DND-41 (cell line): ENCODE measurements around the gene LEMD1.

Source experiments
- ATAC-seq: fragments of 200-7000 bp; cut with Tn5 transposase; 3 replicates; pipeline ENCODE4 v1.9.1; 2021; ENCODE audit warnings: low read depth; ENCODE audit not compliant: insufficient read depth
- DNase-seq: peaks from one replicate; pipeline ENCODE4 v3.0.0-alpha.2; 2020
- H2AFZ ChIP-seq: 2 replicates; pipeline ENCODE4 v1.6.0; 2012; ENCODE audit warnings: low read depth, low read length
- H3K27ac ChIP-seq: 2 replicates; pipeline ENCODE4 v1.5.1; 2012; ENCODE audit warnings: low read length, inconsistent platforms
- H3K27me3 ChIP-seq: fragments of 200-600 bp; sonication (generic); 2 replicates; pipeline ENCODE4 v1.6.0; 2012; ENCODE audit warnings: low read length, mild to moderate bottlenecking, inconsistent platforms; ENCODE audit not compliant: insufficient read depth, poor library complexity
- H3K36me3 ChIP-seq: 2 replicates; pipeline ENCODE4 v1.5.1; 2012; ENCODE audit warnings: low read length, inconsistent platforms; ENCODE audit not compliant: insufficient read depth
- H3K4me1 ChIP-seq: 2 replicates; pipeline ENCODE4 v1.5.1; 2012; ENCODE audit warnings: mild to moderate bottlenecking, low read length; ENCODE audit not compliant: insufficient read depth
- H3K4me2 ChIP-seq: 2 replicates; pipeline ENCODE4 v1.6.0; 2012; ENCODE audit warnings: mild to moderate bottlenecking, moderate library complexity, low read length, inconsistent platforms; ENCODE audit not compliant: insufficient read depth
- H3K4me3 ChIP-seq, 2 experiments: fragments of 200-600 bp in 1 of 2; shearing (Covaris generic) in 1 of 2; 2 replicates each; pipeline ENCODE4 v1.5.1; 2012 to 2016; ENCODE audit warnings: inconsistent platforms in 2 of 2, low read length in 2 of 2, mild to moderate bottlenecking in 2 of 2, low read depth in 1 of 2, moderate library complexity in 1 of 2
- H3K79me2 ChIP-seq: 2 replicates; pipeline ENCODE4 v1.6.0; 2012; ENCODE audit warnings: low read length, inconsistent platforms; ENCODE audit not compliant: insufficient read depth
- H3K9ac ChIP-seq: 2 replicates; pipeline ENCODE4 v1.6.0; 2012; ENCODE audit warnings: low read depth, mild to moderate bottlenecking, inconsistent platforms, low read length, moderate library complexity
- H3K9me3 ChIP-seq: 2 replicates; pipeline ENCODE4 v1.5.1; 2012; ENCODE audit warnings: low read length, moderate library complexity, mild to moderate bottlenecking, inconsistent platforms; ENCODE audit not compliant: insufficient read depth, severe bottlenecking
- H4K20me1 ChIP-seq: 2 replicates; pipeline ENCODE4 v1.6.0; 2012; ENCODE audit warnings: low read length; ENCODE audit not compliant: insufficient read depth
- EZH2 ChIP-seq: IDR thresholded peaks from 3 replicates; pipeline ENCODE4 v1.6.1; 2012; ENCODE audit warnings: borderline replicate concordance, low read depth, mild to moderate bottlenecking, moderate library complexity, low read length, inconsistent platforms; ENCODE audit not compliant: severe bottlenecking
- TF ChIP-seq, protein P1 (sequence below): IDR thresholded peaks from 2 replicates; pipeline ENCODE4 v1.5.1; 2012; ENCODE audit warnings: borderline replicate concordance, low read length, moderate library complexity, mild to moderate bottlenecking; ENCODE audit not compliant: poor library complexity, severe bottlenecking; ENCODE audit errors: extremely low read depth

Gene LEMD1

DNA sequence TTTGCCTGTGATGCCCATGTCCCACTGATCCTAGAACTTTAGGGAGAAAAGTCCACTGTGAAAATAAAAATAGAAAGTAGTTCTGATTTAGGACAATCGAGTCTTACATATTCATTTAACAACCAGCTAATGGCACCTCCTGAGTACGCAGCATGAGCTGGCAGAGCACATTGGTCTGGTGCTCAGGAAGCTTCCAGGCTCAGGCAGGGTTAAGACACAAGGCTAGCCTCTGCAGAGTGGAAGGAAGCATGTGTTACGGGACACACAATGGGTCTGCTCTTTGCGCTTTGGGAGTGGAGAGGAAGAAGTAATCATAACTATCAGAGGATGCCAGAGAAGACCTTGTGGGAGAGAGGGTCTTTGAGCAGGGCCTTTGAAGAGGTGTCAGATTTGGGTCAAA is 61.0 kb downstream of the LEMD1 start:
- DNase-seq = no peak
- Histone ChIP-seq H3K4me3 (no peak overlapping the region), H3K36me3 (no peaks in the 10 kb centered on the region), H4K20me1 (no peaks in the 10 kb centered on the region), H3K4me2 (no peak overlapping the region), H3K4me1 (no peaks in the 10 kb centered on the region), H3K27ac (no peak overlapping the region), H3K9me3 (no peaks in the 10 kb centered on the region), H3K79me2 (no peaks in the 10 kb centered on the region), H2AFZ (no peak overlapping the region), H3K27me3 (peaks cover 34% of the 10 kb centered on the region), H3K9ac (no peak overlapping the region)
- TF ChIP-seq EZH2 = no peak
- TF ChIP-seq, protein P1, sequence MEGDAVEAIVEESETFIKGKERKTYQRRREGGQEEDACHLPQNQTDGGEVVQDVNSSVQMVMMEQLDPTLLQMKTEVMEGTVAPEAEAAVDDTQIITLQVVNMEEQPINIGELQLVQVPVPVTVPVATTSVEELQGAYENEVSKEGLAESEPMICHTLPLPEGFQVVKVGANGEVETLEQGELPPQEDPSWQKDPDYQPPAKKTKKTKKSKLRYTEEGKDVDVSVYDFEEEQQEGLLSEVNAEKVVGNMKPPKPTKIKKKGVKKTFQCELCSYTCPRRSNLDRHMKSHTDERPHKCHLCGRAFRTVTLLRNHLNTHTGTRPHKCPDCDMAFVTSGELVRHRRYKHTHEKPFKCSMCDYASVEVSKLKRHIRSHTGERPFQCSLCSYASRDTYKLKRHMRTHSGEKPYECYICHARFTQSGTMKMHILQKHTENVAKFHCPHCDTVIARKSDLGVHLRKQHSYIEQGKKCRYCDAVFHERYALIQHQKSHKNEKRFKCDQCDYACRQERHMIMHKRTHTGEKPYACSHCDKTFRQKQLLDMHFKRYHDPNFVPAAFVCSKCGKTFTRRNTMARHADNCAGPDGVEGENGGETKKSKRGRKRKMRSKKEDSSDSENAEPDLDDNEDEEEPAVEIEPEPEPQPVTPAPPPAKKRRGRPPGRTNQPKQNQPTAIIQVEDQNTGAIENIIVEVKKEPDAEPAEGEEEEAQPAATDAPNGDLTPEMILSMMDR = no peak
- ATAC-seq = no peak

DNA sequence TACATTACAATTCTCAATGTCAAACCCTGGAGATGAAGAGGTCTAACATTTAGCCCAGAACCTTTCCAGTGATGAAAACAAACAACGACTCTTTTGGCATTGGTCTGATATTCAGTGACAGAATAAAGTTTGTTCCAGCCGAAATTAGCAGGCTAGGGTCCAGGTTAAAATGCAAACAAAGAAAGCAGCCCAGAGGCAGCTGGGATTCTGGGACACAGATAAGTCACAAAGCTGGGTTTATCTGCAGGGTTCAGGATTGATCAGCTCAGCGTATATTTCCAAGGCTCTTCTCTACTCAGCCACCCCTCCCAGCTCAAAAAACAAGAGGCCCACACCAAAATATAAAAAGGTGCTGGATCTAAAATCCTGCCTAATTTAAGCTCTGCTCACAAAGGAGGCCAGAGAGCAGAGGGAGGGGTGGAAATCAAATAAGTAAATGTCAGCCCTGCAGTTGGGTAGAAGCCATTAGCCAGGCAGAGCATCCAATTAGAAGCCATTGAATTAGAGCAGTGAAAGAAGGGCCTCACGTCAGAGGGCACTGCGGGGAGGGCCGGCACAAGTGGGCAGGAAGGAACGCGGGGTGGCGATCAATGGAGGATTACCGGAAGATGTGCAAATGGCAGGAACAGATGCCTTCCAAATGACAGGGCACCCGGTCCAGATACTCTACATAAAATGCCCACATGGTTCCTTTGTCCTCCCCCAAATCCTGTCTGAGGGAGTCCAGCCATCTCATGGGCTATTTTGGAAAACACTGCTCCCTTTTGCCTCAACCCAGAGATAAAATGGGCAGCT is 61.9 kb downstream of the LEMD1 start:
- H3K9me3 ChIP-seq = no peaks in the 10 kb centered on the region
- no peak for DNase-seq
- H3K9ac ChIP-seq = no peak overlapping the region
- no peak overlapping the region for H2AFZ ChIP-seq
- no peak overlapping the region for H3K27ac ChIP-seq
- no peak for ATAC-seq
- H3K4me3 ChIP-seq = no peak overlapping the region
- no peaks in the 10 kb centered on the region for H3K4me1 ChIP-seq
- no peaks in the 10 kb centered on the region for H3K79me2 ChIP-seq
- no peaks in the 10 kb centered on the region for H4K20me1 ChIP-seq
- peaks cover 29% of the 10 kb centered on the region for H3K27me3 ChIP-seq
- no peak overlapping the region for H3K4me2 ChIP-seq
- no peak for TF ChIP-seq EZH2
- TF ChIP-seq, protein P1 = no peak
- no peaks in the 10 kb centered on the region for H3K36me3 ChIP-seq

DNA sequence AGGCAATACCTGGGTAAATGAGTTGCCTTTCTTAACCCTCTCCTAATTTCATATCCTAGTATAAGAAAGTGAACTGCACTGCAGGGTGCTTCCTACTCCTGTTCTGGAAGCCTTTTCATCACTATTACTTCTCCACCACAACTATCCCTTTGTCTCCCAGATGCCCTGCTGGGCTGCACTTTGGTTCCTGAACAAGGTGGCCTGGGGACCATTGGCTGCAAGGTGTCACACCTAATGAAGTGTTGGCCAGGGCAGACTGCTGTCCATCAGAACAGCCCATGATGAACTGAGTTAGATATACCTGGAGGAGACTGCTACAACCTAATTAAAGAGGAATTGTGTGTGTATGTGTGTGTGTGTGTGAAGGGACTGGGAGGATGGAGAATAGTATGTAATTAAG is 63.3 kb downstream of the LEMD1 start:
- H3K9me3 ChIP-seq = no peaks in the 10 kb centered on the region
- no peak overlapping the region for H3K9ac ChIP-seq
- no peak overlapping the region for H3K4me2 ChIP-seq
- H3K4me3 ChIP-seq = no peak overlapping the region
- no peak overlapping the region for H2AFZ ChIP-seq
- no peaks in the 10 kb centered on the region for H3K79me2 ChIP-seq
- 0 out of 2 replicates have a peak, but pooled peaks cover under 1% of the 10 kb centered on the region for H4K20me1 ChIP-seq
- no peaks in the 10 kb centered on the region for H3K36me3 ChIP-seq
- H3K4me1 ChIP-seq = no peaks in the 10 kb centered on the region
- H3K27me3 ChIP-seq = peaks cover 29% of the 10 kb centered on the region
- TF ChIP-seq, protein P1 = no peak
- no peak for TF ChIP-seq EZH2
- ATAC-seq (no peak), DNase-seq (no peak)
- no peak overlapping the region for H3K27ac ChIP-seq
